ENCODE results near the gene VTI1A.

DNA sequence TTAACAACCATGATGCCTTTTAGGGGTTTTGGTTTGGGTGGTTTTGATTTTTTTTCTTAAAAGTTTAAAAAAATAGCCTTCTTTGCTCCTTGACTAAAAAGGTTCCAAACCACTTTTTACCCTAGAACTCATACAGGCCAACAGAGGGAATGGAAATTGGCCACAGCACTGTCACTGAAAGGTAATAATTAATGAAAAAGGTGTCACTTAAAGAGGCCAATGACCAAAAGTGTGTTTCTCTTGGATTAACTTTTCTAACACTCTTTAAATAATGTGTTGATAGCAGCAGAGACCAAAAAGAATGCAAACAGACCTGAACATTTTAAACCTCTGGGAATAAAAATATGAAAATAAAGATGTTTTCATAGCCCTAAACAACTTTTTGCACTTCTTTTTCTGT is 282.0 kb downstream of the VTI1A start:
- TF ChIP-seq, protein P1, sequence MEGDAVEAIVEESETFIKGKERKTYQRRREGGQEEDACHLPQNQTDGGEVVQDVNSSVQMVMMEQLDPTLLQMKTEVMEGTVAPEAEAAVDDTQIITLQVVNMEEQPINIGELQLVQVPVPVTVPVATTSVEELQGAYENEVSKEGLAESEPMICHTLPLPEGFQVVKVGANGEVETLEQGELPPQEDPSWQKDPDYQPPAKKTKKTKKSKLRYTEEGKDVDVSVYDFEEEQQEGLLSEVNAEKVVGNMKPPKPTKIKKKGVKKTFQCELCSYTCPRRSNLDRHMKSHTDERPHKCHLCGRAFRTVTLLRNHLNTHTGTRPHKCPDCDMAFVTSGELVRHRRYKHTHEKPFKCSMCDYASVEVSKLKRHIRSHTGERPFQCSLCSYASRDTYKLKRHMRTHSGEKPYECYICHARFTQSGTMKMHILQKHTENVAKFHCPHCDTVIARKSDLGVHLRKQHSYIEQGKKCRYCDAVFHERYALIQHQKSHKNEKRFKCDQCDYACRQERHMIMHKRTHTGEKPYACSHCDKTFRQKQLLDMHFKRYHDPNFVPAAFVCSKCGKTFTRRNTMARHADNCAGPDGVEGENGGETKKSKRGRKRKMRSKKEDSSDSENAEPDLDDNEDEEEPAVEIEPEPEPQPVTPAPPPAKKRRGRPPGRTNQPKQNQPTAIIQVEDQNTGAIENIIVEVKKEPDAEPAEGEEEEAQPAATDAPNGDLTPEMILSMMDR (conservative IDR thresholded peaks at IDR 0.05; ENCODE audit: low read length) = no peak
- TF ChIP-seq EZH2phosphoT487 (IDR thresholded peaks at IDR 0.05; ENCODE audit: borderline replicate concordance) = no peak

Data from Loucy (cell line).